GM12878 (cell line): ENCODE measurements around the gene RASGRP2. TPM values are rescaled to one million over a fixed set of nuclear protein-coding genes. Genes with fewer than 3 reads are reported as not detected.

ENCODE experiments used
- EGR1 ChIP-seq, 2 experiments: IDR thresholded peaks; 1 replicate in 1 of 2; 2 replicates in 1 of 2; pipeline ENCODE4 v1.6.1; 2011 to 2012; ENCODE audit warnings: low read depth in 2 of 2, low read length in 2 of 2, borderline replicate concordance in 1 of 2, mild to moderate bottlenecking in 1 of 2, moderate library complexity in 1 of 2
- IKZF1 ChIP-seq: fragments of 450-650 bp; conservative IDR thresholded peaks from 2 replicates; pipeline ENCODE4 v1.6.1; 2017; ENCODE audit warnings: antibody characterized with exemption, mild to moderate bottlenecking
- MTA2 ChIP-seq: fragments of 450-650 bp; IDR thresholded peaks from 2 replicates; pipeline ENCODE4 v1.6.1; 2016; ENCODE audit warnings: low read depth, mild to moderate bottlenecking, moderate library complexity
- MXI1 ChIP-seq: fragments of 150-350 bp; IDR thresholded peaks from 2 replicates; pipeline ENCODE4 v1.6.1; 2011; ENCODE audit warnings: low read depth, mild to moderate bottlenecking, inconsistent platforms, low read length, improper control_type of control experiment
- NR2C2 ChIP-seq: IDR thresholded peaks from 2 replicates; pipeline ENCODE4 v1.6.1; 2011; ENCODE audit warnings: borderline replicate concordance, low read depth; ENCODE audit not compliant: control insufficient read depth, insufficient read length
- POLR2AphosphoS2 ChIP-seq: IDR thresholded peaks from 2 replicates; pipeline ENCODE4 v1.6.1; 2011; ENCODE audit warnings: low read depth, mild to moderate bottlenecking, low read length, improper control_type of control experiment, moderate library complexity
- ZBED1 ChIP-seq: IDR thresholded peaks from 2 replicates; pipeline ENCODE4 v1.6.1; 2016; ENCODE audit warnings: borderline replicate concordance
- ZNF384 ChIP-seq: IDR thresholded peaks from 2 replicates; pipeline ENCODE4 v1.6.1; 2012; ENCODE audit warnings: low read depth, mild to moderate bottlenecking, low read length, improper control_type of control experiment, borderline replicate concordance
- polyA plus RNA-seq, 11 experiments: library from polyadenylated mRNA; depleted of rRNA in 4 of 11; unstranded in 6 of 11; stranded (reverse) in 5 of 11; fragments of >200 nt; fragmentation: Nextera tagmentation in 4 of 11; fragmentation: Illumina TruSeq in 1 of 11; extraction: Ambion mirVana in 4 of 11; extraction: Trizol in 1 of 11; gene quantifications; 1 replicate in 1 of 11; 2 replicates in 10 of 11; pipeline versions ENCODE4 v1.2.1 to v1.2.3, GENCODE V29; 2011 to 2016; ENCODE audit warnings: inconsistent platforms in 2 of 11, missing spikeins in 2 of 11, low read depth in 1 of 11
- total RNA-seq, 4 experiments: library from RNA; depleted of rRNA in 3 of 4; stranded (reverse); fragments of >200 nt in 3 of 4; fragmentation: Illumina TruSeq in 1 of 4; extraction: Trizol in 1 of 4; gene quantifications; 2 replicates each; pipeline versions ENCODE4 v1.2.1 to v1.2.3, GENCODE V29; 2013 to 2021
- TF ChIP-seq, protein P1 (sequence below): fragments of 450-650 bp; IDR thresholded peaks from 2 replicates; pipeline ENCODE4 v1.6.1; 2017; ENCODE audit warnings: mild to moderate bottlenecking, low read depth, inconsistent platforms; ENCODE audit not compliant: poor library complexity, severe bottlenecking
- TF ChIP-seq, protein P2 (sequence below): IDR thresholded peaks from 2 replicates; pipeline ENCODE4 v1.6.1; 2011; ENCODE audit warnings: mild to moderate bottlenecking, low read depth, low read length, moderate library complexity; ENCODE audit not compliant: insufficient replicate concordance

RASGRP2 gene
- total and polyA plus RNA-seq, 10 of the 15 experiments (the other 5 are each of a cell fraction or from before 2014, with no cell fraction given), result 0.26 to 9.0 (median 5.4) TPM

DNA sequence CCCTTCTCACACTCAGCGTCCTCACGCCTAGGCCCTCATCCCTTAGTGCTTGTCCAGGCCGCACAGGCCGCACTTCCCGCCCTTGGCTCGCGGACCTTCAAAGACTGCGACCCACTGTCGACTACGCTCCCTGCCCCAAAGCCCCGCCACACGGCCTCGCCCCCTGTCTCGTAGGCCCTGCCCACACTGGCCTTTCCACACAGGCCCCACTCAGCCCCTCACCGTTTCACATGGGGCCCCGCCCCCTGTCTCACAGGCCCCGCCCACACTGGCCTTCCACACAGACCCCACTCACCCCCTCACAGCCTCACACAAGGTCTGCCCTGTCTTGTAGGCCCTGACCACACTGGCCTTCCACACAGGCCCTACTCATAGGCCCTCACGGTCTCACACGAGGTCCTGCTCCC, 32.0 kb downstream of the RASGRP2 start (continued):
- TF ChIP-seq, protein P1, sequence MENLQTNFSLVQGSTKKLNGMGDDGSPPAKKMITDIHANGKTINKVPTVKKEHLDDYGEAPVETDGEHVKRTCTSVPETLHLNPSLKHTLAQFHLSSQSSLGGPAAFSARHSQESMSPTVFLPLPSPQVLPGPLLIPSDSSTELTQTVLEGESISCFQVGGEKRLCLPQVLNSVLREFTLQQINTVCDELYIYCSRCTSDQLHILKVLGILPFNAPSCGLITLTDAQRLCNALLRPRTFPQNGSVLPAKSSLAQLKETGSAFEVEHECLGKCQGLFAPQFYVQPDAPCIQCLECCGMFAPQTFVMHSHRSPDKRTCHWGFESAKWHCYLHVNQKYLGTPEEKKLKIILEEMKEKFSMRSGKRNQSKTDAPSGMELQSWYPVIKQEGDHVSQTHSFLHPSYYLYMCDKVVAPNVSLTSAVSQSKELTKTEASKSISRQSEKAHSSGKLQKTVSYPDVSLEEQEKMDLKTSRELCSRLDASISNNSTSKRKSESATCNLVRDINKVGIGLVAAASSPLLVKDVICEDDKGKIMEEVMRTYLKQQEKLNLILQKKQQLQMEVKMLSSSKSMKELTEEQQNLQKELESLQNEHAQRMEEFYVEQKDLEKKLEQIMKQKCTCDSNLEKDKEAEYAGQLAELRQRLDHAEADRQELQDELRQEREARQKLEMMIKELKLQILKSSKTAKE, result no peak
- TF ChIP-seq MXI1 (no peak), ZNF384 (no peak), NR2C2 (no peak), IKZF1 (no peak), POLR2AphosphoS2 (no peak), ZBED1 (no peak), EGR1 (IDR thresholded peaks at IDR 0.05; ENCODE audit: borderline replicate concordance in 1 of 2, low read depth in 2 of 2, low read length in 2 of 2) (no peak), MTA2 (no peak)
- TF ChIP-seq, protein P2, sequence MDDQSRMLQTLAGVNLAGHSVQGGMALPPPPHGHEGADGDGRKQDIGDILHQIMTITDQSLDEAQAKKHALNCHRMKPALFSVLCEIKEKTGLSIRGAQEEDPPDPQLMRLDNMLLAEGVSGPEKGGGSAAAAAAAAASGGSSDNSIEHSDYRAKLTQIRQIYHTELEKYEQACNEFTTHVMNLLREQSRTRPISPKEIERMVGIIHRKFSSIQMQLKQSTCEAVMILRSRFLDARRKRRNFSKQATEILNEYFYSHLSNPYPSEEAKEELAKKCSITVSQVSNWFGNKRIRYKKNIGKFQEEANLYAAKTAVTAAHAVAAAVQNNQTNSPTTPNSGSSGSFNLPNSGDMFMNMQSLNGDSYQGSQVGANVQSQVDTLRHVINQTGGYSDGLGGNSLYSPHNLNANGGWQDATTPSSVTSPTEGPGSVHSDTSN, result no peak
